RWPE2 (cell line): ENCODE results near the gene COL4A2.
"Not testable (repeated sequence)": the region's sequence is repeated elsewhere in the genome, so short reads cannot be mapped to it uniquely, and the experiment has no call there.

Experiments
- ATAC-seq: fragments of 200-7000 bp; cut with Tn5 transposase; 3 replicates; pipeline ENCODE4 v1.9.1; 2021; ENCODE audit warnings: low read depth
- DNase-seq: peaks from one replicate; pipeline ENCODE4 v3.0.0-alpha.2; 2020; ENCODE audit warnings: low spot score
- H3K27ac ChIP-seq: fragments of 450-650 bp; 2 replicates; pipeline ENCODE4 v1.5.1; 2017; ENCODE audit warnings: mild to moderate bottlenecking; ENCODE audit not compliant: poor library complexity, severe bottlenecking
- H3K27me3 ChIP-seq: fragments of 250-450 bp; sonication (Bioruptor Pico); 2 replicates; pipeline ENCODE4 v1.5.1; 2021; ENCODE audit warnings: mild to moderate bottlenecking, moderate library complexity; ENCODE audit not compliant: insufficient read depth, poor library complexity, severe bottlenecking
- H3K36me3 ChIP-seq: fragments of 250-450 bp; sonication (Bioruptor Pico); 2 replicates; pipeline ENCODE4 v1.5.1; 2020; ENCODE audit warnings: low read depth, mild to moderate bottlenecking, moderate library complexity
- H3K4me1 ChIP-seq: fragments of 250-450 bp; sonication (Bioruptor Pico); 2 replicates; pipeline ENCODE4 v1.5.1; 2021; ENCODE audit warnings: mild to moderate bottlenecking, moderate library complexity; ENCODE audit not compliant: insufficient read depth, poor library complexity, severe bottlenecking
- H3K4me3 ChIP-seq: fragments of 250-450 bp; sonication (Bioruptor Pico); 2 replicates; pipeline ENCODE4 v1.5.1; 2021; ENCODE audit warnings: mild to moderate bottlenecking, moderate library complexity; ENCODE audit not compliant: severe bottlenecking
- H3K9me3 ChIP-seq: fragments of 250-450 bp; sonication (Bioruptor Pico); 2 replicates; pipeline ENCODE4 v1.5.1; 2021; ENCODE audit warnings: mild to moderate bottlenecking, moderate library complexity; ENCODE audit not compliant: severe bottlenecking
- TF ChIP-seq, protein P1 (sequence below): fragments of 450-650 bp; IDR thresholded peaks from one replicate; pipeline ENCODE4 v1.5.1; 2017; ENCODE audit warnings: mild to moderate bottlenecking, moderate library complexity; ENCODE audit not compliant: poor library complexity, severe bottlenecking

The COL4A2 gene

GRCh38 chr13:110391273-110391672 is 84.2 kb downstream of the COL4A2 start:
- TF ChIP-seq, protein P1, sequence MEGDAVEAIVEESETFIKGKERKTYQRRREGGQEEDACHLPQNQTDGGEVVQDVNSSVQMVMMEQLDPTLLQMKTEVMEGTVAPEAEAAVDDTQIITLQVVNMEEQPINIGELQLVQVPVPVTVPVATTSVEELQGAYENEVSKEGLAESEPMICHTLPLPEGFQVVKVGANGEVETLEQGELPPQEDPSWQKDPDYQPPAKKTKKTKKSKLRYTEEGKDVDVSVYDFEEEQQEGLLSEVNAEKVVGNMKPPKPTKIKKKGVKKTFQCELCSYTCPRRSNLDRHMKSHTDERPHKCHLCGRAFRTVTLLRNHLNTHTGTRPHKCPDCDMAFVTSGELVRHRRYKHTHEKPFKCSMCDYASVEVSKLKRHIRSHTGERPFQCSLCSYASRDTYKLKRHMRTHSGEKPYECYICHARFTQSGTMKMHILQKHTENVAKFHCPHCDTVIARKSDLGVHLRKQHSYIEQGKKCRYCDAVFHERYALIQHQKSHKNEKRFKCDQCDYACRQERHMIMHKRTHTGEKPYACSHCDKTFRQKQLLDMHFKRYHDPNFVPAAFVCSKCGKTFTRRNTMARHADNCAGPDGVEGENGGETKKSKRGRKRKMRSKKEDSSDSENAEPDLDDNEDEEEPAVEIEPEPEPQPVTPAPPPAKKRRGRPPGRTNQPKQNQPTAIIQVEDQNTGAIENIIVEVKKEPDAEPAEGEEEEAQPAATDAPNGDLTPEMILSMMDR = no peak
- Histone ChIP-seq H3K27me3 (no peaks in the 10 kb centered on the region), H3K27ac (no peak overlapping the region), H3K4me3 (no peak overlapping the region), H3K9me3 (no peaks in the 10 kb centered on the region), H3K36me3 (peaks cover 13% of the 10 kb centered on the region), H3K4me1 (peaks cover 12% of the 10 kb centered on the region)
- ATAC-seq (no peak), DNase-seq (no peak)

DNA sequence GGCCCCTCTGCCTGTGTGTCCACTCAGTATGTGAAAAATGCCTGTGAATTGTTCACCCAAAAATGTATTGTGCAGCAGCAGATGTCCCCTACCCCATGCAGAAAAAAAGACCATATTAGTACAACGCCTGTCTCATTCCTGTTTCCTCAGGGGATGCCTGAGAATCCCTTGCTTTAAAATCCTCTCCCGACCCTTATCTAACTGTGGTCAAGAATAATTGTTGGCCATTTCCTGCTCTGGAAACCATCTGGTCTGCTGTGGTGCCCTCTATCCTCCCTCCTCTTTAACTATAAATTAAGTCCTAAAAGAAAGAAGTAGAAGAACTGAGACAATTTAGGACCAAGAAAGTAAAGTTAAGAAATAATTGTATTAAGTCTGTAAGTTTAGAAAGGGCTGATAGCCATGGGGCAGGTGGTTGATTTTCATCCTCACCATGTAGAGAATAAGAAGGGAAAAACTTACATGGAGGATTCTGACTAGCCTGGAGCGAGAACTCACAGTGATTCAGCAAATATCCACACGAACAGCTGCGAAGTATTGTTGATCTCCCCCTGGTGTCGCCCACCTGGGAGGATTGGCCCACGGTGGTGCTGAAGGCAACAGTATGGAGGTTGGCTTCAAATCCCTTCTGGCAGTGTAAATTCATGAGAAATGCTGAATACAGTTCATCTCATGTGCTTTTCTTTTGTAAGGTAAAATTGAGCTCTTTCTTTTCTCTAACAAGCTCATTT is 85.6 kb downstream of the COL4A2 start:
- H3K27ac ChIP-seq = peak overlapping the region; percentile 89
- TF ChIP-seq, protein P1 = no peak
- peaks cover 16% of the 10 kb centered on the region for H3K36me3 ChIP-seq
- ATAC-seq (no peak), DNase-seq (no peak)
- no peaks in the 10 kb centered on the region for H3K27me3 ChIP-seq
- H3K9me3 ChIP-seq = no peaks in the 10 kb centered on the region
- H3K4me1 ChIP-seq = peaks cover 22% of the 10 kb centered on the region
- H3K4me3 ChIP-seq = no peak overlapping the region

- ATAC-seq = no peak
- H3K36me3 ChIP-seq = peaks cover 17% of the 10 kb centered on the region
- H3K4me1 ChIP-seq = peaks cover 16% of the 10 kb centered on the region
- TF ChIP-seq, protein P1 = no peak
- no peaks in the 10 kb centered on the region for H3K27me3 ChIP-seq
- H3K27ac ChIP-seq = peak overlapping the region; percentile 89
- DNase-seq = no peak
- no peaks in the 10 kb centered on the region for H3K9me3 ChIP-seq
- H3K4me3 ChIP-seq = no peak overlapping the region
Observed at GRCh38 chr13:110393761-110394160, 86.7 kb downstream of the COL4A2 start.

DNA sequence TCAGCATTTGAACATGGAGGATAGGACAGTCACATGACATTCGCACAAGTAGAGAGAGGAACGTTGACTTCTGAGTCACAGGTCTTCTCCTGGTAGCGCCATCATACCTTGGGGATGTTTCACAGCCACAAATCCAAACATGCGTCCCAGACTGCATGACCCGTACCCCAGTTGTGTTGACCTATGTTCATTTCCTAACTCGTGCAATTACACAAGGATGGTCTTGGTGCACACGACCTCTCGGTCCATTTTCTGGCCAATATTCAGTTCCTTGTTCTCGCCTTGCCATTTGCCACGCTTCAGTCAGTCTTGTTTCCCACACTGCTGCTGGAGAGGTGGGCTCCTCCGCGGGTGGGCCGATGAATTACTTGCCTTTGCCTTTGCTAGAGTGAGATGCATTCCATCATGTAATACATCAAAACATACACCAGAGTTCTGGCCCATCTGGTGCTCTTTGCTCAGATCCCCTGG is 87.3 kb downstream of the COL4A2 start:
- TF ChIP-seq, protein P1 = no peak
- DNase-seq = no peak
- Histone ChIP-seq H3K27me3 (no peaks in the 10 kb centered on the region), H3K9me3 (no peaks in the 10 kb centered on the region), H3K27ac (peak overlapping the region; percentile 89), H3K36me3 (peaks cover 17% of the 10 kb centered on the region), H3K4me1 (peaks cover 16% of the 10 kb centered on the region), H3K4me3 (no peak overlapping the region)
- ATAC-seq = no peak

- ATAC-seq, H3K27me3 ChIP-seq, H3K4me3 ChIP-seq, H3K9me3 ChIP-seq, DNase-seq: not testable (repeated sequence)
- peak overlapping the region; percentile 89 for H3K27ac ChIP-seq
- peaks cover 18% of the 10 kb centered on the region for H3K36me3 ChIP-seq
- H3K4me1 ChIP-seq = peaks cover 16% of the 10 kb centered on the region
Observed at GRCh38 chr13:110395616-110396015, 88.5 kb downstream of the COL4A2 start.
